ENCODE results near the gene ABCB6.
A peak's percentile ranks its signal among the peaks of the same experiment; 100 is the strongest.

The ABCB6 gene

GRCh38 chr2:219245148-219245898 is 26.6 kb upstream of the ABCB6 start, which contains the start of the genes GLB1L and STK16:
Gene GLB1L, minus strand, starts transcription at chr2:219245444. Its CDS starts 1,871 bp downstream, at chr2:219243573.
Gene STK16, plus strand, starts transcription at chr2:219245479. Its CDS starts 521 bp downstream, at chr2:219246000.
- peak; percentile 91 for DNase-seq

- DNase-seq, result no peak
Measured at GRCh38 chr2:219244789-219245147, 26.0 kb upstream of the ABCB6 start.

DNA sequence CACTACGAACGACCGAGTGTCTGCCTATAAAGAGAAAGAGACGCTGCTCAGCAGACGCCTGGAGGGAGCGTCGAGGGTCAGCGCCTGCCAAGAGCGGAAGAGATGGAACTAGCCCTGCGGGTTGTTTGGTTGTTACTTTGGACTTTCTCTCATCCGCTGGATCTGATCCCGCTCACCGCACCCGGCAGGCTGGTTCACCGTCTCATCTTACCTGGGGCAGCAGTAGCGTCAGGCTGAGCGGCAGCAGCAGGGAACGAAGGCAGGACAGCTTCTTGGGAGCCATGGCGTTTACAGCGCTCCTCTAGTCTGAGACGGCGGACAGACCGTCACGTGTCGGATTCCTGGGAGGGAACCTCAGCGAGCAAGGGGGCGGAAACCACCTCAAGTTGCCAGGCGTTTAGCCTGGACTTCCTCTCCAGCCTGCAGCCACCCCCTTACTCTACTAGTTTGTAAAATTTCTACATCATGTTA is 24.6 kb upstream of the ABCB6 start:
- DNase-seq, result no peak

GRCh38 chr2:219234331-219234730 is 15.6 kb upstream of the ABCB6 start:
- DNase-seq, result no peak

DNA sequence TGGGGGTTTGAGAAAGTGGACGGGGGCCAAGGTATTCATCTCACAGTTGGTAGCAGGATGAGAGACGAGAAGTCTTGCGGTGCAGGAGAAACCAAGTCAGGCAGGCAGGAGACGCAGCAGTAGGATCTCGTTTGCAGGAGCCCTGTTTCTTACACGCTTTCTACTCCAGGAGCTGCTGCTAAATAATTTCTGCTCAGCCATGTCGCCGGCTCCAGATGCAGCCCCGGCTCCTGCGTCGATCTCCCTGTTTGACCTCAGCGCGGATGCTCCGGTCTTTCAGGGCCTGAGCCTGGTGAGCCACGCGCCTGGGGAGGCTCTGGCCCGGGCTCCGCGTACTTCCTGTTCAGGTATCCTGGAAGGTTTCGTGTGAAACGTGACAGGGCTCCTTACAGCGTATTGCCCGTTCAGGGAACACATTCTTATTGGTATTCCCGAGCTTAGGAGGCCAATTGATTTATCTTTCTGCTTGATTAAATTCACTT is 11.3 kb upstream of the ABCB6 start:
- peak; percentile 72 for DNase-seq

DNA sequence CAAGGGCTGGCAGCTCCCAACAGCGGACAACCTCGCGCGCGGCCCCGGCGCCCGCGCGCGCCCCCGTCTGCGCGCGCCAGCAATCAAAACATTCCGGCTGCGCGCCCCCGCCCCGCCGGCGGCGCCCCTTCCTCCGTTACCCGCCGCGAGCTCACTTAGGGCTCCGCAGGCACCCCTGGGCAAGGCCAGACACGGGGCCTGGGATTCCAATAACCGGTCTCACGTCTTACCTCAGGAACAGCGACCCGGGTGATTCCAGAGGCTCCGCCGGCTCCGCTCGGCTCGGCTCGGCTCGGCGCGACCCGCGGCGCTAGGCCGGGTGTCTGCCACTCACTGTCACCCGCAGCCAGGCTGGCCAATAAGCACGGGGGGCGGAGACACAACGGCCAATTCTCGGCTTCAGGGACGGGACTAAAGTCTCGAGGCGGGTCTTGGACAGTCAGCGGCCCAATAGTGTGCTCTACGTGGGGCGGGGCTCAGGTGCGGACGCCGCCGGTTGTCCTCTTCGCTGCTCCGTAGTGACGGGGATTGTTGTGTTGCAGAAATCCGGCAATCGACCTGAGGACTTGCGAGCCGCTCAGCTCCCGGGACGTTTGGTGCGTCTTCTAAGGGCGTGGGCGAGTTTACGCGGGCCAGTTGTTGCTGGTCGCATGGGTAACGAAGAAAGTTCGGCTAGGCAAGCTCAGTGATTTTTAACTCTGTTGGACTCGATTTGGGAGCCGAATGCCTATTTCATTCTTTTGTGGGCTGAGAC is 10.7 kb upstream of the ABCB6 start, which contains the start of the genes ANKZF1 and ATG9A:
TSS of gene ANKZF1 (plus strand) at position 502 of the 754 bp plus-strand sequence. CDS start 452 bp downstream, outside the sequence.
TSS of gene ATG9A (minus strand) at position 332 of the 754 bp plus-strand sequence. CDS start 1,612 bp downstream, outside the sequence.
- peak; percentile 99 for DNase-seq

- no peak for DNase-seq
Measured at GRCh38 chr2:219228911-219229304, 10.2 kb upstream of the ABCB6 start.

DNA sequence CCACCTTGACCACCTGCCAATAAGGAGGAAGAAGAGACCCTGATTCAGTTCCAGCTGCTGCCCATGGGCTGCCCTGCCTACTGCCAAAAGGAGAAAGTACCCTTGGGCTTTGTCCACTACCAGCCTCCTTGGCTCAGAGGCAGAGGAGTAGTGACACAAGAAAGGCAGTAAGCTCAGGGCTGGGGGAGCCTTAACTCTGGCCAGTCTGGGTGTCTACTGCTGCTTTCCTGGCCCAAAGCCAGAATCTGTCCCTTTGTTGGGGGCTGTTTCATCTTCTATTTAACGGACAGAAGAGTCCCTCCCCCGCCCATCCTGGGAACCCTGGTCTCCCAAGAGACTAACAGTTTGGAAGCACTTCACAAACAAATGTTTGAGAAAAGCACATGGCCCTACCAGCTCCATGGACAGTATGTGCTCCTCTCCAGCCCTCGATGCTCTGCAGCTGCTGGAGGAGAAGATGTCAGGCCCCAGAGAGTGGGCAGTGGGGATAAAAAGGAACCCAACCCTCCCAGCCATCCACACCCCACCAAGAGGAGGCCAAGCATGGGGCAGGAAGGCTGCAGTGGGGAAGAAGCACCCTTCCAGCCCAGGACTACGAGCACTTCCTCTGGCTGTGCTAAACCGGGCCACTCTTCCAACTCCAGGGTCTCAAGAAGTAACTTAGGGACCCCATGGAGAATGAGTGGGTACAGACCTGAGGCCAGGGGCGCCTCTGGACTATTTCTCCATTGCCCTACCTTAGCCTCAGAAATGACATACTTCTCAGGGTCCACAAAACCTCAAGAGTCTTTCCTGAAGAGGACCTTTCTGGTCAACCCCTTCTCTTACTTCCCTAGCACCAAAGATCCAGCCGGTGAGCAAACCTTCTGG is 9.5 kb upstream of the ABCB6 start:
- DNase-seq, result no peak

DNA sequence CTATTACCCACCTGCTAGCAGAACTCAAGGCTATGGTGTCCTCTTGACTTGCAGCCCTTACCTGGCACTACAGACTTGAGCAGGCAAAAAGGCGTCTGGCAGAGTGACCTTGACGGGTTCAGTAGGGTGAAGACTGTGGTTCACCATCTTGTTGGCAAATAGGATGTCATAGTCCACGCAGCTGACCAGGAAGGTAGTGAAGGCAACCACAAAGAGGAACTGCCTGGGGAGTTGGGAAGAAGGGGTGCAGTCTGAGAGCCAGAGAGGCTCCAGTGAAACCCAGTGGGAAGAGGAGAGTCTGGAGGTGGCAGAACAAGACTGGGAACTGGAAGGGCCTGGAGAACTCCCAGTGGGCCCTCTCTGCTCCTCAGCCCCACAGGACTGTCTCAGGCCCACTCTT is 6.6 kb upstream of the ABCB6 start:
- no peak for DNase-seq

- DNase-seq, result no peak
Measured at GRCh38 chr2:219223831-219224610, 5.3 kb upstream of the ABCB6 start.

DNA sequence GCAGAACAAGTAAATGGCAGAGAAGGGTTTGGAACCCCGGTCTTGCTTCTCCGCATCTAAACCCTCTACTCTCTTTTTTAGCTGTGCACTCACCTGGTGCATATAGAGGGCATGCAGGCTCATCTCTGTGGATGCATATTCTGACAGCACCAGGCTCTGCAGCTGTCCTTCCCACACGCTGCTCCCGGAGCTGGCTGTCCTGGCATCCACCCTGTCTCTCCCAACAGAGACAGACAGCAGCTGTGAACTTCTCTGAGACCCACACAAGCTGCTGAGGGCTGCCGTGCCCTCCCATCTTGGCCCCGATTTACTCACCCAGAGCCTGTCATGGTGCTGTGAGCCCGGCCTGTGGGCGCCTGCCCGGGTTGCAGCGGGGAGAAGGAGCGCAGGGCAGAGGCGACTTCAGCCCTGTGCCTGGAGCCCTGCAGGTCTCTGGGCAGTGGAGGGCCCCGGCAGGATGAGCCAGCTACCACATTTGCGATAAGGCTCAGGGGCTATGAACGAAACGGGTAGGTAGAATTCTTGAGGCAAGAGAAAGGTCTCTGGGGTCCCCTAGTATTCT is 3.3 kb upstream of the ABCB6 start:
- DNase-seq, result no peak

DNA sequence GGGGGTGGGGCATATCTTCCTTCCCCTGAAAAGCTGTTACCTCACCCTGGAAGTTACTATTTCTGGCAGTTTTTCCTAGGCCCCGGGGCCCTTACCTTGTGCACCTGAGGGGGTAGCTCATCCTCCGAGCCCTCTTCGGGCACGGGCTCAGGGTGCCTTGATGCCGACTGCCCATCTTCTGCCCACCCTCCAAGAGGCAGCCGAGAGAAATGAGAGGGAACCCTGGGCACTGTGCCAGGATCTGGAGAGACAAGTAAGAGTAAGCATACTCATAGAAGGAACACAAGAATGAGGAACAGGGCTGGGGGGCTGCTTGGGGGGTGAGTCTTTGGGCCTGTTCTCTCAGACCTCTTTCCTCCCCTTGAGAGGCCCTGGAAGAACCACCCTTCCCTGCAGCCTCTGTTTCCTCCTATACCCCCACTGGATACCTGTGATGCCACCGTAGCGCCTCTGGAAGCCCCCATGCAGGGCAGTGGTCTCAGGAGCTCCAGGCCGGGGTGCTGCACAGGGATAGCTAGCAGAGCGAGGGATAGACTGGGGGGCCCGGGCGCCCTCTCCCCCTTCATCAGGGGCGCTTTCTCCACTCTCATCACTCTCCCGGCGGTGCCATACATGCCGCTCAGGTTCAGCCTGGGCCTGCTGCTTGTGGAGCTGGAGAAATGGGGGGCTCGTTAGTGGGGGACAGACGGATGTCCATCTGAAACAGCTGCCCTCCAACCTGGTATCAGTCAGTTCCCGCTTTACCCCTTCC is 2.1 kb upstream of the ABCB6 start:
- DNase-seq, result no peak

- no peak for DNase-seq
Measured at GRCh38 chr2:219219784-219220532, 1.2 kb upstream of the ABCB6 start.

DNA sequence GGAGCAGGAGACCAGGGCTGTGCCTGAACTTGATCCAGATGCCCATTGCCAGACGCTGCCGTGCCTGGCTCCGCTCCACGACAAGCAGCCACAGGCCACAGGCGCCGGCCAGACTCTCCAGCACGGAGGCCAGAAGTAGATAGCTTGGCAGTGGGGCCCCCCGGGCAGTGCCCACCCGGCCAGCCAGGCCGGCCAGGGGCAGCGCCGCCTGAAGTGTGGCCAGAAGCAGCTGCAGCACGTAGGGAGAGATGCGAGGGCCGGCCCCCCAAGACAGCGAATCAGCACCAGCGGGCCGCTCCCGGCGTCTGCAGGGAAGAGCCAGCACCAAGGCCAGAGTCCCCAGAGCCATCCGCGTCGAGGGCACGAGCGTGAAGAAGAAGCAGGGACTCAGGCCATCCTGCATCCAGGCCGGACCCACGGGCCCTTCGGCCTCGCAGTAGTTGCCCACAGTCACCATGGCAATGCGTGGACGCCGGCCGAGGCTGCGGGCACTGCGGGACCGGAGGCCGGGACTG is 484 bp downstream of the ABCB6 start:
- peak; percentile 80 for DNase-seq

DNA sequence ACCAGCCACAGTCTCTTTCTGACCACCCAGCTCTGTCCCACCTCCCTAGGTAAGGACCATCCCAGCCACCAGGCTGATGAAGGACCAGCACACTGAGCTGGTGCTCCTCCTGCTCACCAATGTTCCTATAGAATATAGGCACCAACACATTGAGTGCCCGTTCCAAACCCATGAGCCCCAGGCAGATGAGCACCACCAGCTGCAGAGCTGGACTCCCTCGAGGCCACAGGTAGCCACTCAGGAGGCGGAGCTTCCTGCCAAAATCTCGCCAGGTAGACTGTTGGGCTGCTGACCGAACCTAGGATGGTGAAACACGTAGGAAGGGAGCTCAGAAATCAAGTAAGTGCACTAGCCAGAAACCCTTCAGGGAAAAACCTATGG is 2.2 kb downstream of the ABCB6 start:
- no peak for DNase-seq

- no peak for DNase-seq
Measured at GRCh38 chr2:219215871-219216534, 2.8 kb downstream of the ABCB6 start.

GRCh38 chr2:219214786-219215185 is 4.0 kb downstream of the ABCB6 start:
- no peak for DNase-seq

DNA sequence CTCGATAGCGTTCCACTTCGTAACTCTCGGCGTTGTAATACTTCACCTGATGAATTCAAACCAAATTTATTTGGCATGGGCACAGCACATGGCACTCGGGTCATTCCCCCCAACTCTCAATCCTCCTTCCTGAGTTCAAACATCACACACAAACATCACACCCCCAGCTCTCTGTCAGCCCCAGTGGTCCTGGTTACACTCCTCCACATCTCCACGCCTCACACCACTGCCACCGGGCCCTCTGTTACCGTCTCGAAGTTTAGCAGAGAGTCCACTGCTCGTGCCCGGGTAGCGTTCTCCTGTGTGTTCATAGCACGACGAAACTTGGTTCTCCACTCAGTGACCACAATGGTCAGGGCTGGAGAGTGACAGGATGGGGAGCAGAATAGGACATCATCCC is 4.6 kb downstream of the ABCB6 start:
- no peak for DNase-seq

GRCh38 chr2:219213486-219214071 is 5.2 kb downstream of the ABCB6 start:
- DNase-seq, result no peak
